CD4-positive, alpha-beta T cell treated with Interleukin-21 for 1 hour (primary cell): Measurements from ENCODE around the gene ZNF414.

Experiments used
- DNase-seq: peaks from one replicate; pipeline ENCODE4 v3.0.0-alpha.2; 2020

Gene ZNF414

GRCh38 chr19:8461891-8462290 lies 52.1 kb downstream of the ZNF414 start:
- no peak for DNase-seq

GRCh38 chr19:8461376-8461775 lies 52.6 kb downstream of the ZNF414 start:
- DNase-seq: no peak

GRCh38 chr19:8460516-8461298 lies 53.3 kb downstream of the ZNF414 start:
- no peak for DNase-seq
